HepG2 (cell line): ENCODE measurements around the gene SBNO2. TPM values are rescaled to one million over a fixed set of nuclear protein-coding genes. Genes with fewer than 3 reads are reported as not detected.

ENCODE experiments used
- HES4 ChIP-seq: sonication (generic); formaldehyde crosslinking; IDR thresholded peaks from 2 replicates; pipeline ENCODE4 v1.9.0; 2021; ENCODE audit warnings: mild to moderate bottlenecking, missing genetic modification reagents, borderline replicate concordance
- IKZF1 ChIP-seq: fragments of 450-650 bp; IDR thresholded peaks from 2 replicates; pipeline ENCODE4 v1.7.1; 2016
- MED8 ChIP-seq: sonication (generic); formaldehyde crosslinking; IDR thresholded peaks from 2 replicates; pipeline ENCODE4 v1.8.1; 2023; ENCODE audit warnings: mild to moderate bottlenecking, missing genetic modification reagents; ENCODE audit not compliant: insufficient replicate concordance
- TAF1 ChIP-seq: sonication (generic); formaldehyde crosslinking; IDR thresholded peaks from 2 replicates; pipeline ENCODE4 v1.4.0; 2020; ENCODE audit warnings: missing genetic modification reagents
- TMF1 ChIP-seq: sonication (generic); formaldehyde crosslinking; IDR thresholded peaks from 2 replicates; pipeline ENCODE4 v1.8.1; 2022; ENCODE audit warnings: low read depth, missing genetic modification reagents
- ZFP41 ChIP-seq: sonication (generic); formaldehyde crosslinking; IDR thresholded peaks from 2 replicates; pipeline ENCODE4 v1.4.0; 2020; ENCODE audit warnings: mild to moderate bottlenecking, missing genetic modification reagents, borderline replicate concordance
- ZNF333 ChIP-seq: sonication (generic); formaldehyde crosslinking; IDR thresholded peaks from 2 replicates; pipeline ENCODE4 v1.4.0; 2020; ENCODE audit warnings: mild to moderate bottlenecking, missing genetic modification reagents, borderline replicate concordance
- polyA plus RNA-seq, 8 experiments: library from polyadenylated mRNA; depleted of rRNA in 3 of 8; stranded (reverse) in 7 of 8; unstranded in 1 of 8; fragments of >200 nt; fragmentation: Illumina TruSeq in 4 of 8; extraction: Trizol in 4 of 8; gene quantifications; 2 replicates each; pipeline versions ENCODE4 v1.2.1 to v1.2.3, GENCODE V29; 2011 to 2016; ENCODE audit warnings: low read depth in 4 of 8, missing spikeins in 1 of 8, mixed read lengths in 1 of 8; ENCODE audit not compliant: insufficient read depth in 1 of 8
- total RNA-seq, 5 experiments: library from RNA; depleted of rRNA; stranded (reverse); fragments of >200 nt; fragmentation: Illumina TruSeq; extraction: Trizol; gene quantifications; 2 replicates each; pipeline ENCODE4 v1.2.3, GENCODE V29; 2016; ENCODE audit warnings: low read depth in 1 of 5
- TF ChIP-seq, protein P1 (sequence below), 2 experiments: sonication (generic) in 1 of 2; formaldehyde crosslinking in 1 of 2; IDR thresholded peaks; 2 replicates each; pipeline versions ENCODE4 v1.6.1 to v1.9.0; 2014 to 2022; ENCODE audit warnings: antibody characterized with exemption in 1 of 2, borderline replicate concordance in 1 of 2, inconsistent platforms in 1 of 2, low read depth in 1 of 2, missing genetic modification reagents in 1 of 2
- TF ChIP-seq, protein P2 (sequence below): sonication (generic); formaldehyde crosslinking; IDR thresholded peaks from 2 replicates; pipeline ENCODE4 v1.4.0; 2020; ENCODE audit warnings: missing genetic modification reagents
- TF ChIP-seq, protein P3 (sequence below): IDR thresholded peaks from 2 replicates; pipeline ENCODE4 v1.4.0; 2020; ENCODE audit warnings: mild to moderate bottlenecking, missing genetic modification reagents

Gene SBNO2
- total and polyA plus RNA-seq, 2 of the 13 experiments (the other 11 are each of a cell fraction or from before 2014, with no cell fraction given), result 8.6 to 10.4 TPM

DNA sequence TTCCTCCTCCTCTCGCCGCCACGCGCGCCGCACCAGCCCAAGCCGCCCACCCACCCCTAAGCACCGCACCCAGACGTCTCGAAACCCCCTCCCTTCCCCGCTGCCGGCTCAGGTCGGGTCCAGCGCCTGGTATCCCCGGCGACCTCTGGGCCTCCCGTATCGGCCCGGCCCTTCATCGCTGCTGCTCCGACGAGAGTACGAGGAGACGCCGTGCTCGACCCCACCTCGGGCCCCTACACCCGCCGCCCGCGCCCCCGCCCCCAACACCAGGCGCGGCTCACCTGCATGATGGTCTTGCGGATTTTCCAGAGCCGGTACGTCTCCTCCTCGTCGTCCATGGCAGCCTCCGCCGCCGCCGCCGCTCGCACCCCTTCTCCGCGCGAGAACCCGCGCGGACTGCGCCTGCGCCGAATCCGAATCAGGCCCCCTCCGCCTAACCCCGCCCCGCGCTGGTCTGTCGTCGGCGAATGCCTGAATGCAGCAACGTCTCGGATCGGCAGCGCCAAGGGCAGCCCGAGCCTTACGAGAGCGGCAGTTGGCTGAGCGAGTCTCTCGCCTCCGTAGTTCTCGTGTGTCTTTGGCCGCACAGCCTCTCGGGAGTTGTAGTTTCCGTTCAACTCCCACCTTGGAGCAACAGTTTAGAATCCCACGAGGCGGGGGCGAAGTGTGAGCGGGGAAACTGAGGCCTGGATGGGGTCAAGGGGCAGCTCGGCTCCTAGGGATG is 78.9 kb downstream of the SBNO2 start, which contains the start of gene POLR2E (continued):
- TF ChIP-seq, protein P1, sequence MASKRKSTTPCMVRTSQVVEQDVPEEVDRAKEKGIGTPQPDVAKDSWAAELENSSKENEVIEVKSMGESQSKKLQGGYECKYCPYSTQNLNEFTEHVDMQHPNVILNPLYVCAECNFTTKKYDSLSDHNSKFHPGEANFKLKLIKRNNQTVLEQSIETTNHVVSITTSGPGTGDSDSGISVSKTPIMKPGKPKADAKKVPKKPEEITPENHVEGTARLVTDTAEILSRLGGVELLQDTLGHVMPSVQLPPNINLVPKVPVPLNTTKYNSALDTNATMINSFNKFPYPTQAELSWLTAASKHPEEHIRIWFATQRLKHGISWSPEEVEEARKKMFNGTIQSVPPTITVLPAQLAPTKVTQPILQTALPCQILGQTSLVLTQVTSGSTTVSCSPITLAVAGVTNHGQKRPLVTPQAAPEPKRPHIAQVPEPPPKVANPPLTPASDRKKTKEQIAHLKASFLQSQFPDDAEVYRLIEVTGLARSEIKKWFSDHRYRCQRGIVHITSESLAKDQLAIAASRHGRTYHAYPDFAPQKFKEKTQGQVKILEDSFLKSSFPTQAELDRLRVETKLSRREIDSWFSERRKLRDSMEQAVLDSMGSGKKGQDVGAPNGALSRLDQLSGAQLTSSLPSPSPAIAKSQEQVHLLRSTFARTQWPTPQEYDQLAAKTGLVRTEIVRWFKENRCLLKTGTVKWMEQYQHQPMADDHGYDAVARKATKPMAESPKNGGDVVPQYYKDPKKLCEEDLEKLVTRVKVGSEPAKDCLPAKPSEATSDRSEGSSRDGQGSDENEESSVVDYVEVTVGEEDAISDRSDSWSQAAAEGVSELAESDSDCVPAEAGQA (IDR thresholded peaks at IDR 0.05; ENCODE audit: low read depth), result no peak
- TF ChIP-seq, protein P1 (CRISPR knock-in tag; IDR thresholded peaks at IDR 0.05; ENCODE audit: borderline replicate concordance), result no peak
- no peak for TF ChIP-seq ZNF333 (CRISPR knock-in tag)
- TF ChIP-seq MED8 (CRISPR knock-in tag), result no peak
- no peak for TF ChIP-seq ZFP41 (CRISPR knock-in tag)
- peak; percentile 88; the same call in 1 of the 2 replicates for TF ChIP-seq TAF1 (CRISPR knock-in tag)
- no peak for TF ChIP-seq TMF1 (CRISPR knock-in tag)
- TF ChIP-seq, protein P2, sequence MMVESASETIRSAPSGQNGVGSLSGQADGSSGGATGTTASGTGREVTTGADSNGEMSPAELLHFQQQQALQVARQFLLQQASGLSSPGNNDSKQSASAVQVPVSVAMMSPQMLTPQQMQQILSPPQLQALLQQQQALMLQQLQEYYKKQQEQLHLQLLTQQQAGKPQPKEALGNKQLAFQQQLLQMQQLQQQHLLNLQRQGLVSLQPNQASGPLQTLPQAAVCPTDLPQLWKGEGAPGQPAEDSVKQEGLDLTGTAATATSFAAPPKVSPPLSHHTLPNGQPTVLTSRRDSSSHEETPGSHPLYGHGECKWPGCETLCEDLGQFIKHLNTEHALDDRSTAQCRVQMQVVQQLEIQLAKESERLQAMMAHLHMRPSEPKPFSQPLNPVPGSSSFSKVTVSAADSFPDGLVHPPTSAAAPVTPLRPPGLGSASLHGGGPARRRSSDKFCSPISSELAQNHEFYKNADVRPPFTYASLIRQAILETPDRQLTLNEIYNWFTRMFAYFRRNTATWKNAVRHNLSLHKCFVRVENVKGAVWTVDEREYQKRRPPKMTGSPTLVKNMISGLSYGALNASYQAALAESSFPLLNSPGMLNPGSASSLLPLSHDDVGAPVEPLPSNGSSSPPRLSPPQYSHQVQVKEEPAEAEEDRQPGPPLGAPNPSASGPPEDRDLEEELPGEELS (CRISPR knock-in tag), result peak; percentile 65
- TF ChIP-seq HES4 (CRISPR knock-in tag), result no peak
- TF ChIP-seq, protein P3, sequence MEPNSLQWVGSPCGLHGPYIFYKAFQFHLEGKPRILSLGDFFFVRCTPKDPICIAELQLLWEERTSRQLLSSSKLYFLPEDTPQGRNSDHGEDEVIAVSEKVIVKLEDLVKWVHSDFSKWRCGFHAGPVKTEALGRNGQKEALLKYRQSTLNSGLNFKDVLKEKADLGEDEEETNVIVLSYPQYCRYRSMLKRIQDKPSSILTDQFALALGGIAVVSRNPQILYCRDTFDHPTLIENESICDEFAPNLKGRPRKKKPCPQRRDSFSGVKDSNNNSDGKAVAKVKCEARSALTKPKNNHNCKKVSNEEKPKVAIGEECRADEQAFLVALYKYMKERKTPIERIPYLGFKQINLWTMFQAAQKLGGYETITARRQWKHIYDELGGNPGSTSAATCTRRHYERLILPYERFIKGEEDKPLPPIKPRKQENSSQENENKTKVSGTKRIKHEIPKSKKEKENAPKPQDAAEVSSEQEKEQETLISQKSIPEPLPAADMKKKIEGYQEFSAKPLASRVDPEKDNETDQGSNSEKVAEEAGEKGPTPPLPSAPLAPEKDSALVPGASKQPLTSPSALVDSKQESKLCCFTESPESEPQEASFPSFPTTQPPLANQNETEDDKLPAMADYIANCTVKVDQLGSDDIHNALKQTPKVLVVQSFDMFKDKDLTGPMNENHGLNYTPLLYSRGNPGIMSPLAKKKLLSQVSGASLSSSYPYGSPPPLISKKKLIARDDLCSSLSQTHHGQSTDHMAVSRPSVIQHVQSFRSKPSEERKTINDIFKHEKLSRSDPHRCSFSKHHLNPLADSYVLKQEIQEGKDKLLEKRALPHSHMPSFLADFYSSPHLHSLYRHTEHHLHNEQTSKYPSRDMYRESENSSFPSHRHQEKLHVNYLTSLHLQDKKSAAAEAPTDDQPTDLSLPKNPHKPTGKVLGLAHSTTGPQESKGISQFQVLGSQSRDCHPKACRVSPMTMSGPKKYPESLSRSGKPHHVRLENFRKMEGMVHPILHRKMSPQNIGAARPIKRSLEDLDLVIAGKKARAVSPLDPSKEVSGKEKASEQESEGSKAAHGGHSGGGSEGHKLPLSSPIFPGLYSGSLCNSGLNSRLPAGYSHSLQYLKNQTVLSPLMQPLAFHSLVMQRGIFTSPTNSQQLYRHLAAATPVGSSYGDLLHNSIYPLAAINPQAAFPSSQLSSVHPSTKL (CRISPR knock-in tag), result no peak; the same call in 1 of the 2 replicates
- no peak for TF ChIP-seq IKZF1
